SKM-1 (cell line): ENCODE data around the gene RBM23.

ENCODE experiments used
- DNase-seq: peaks from one replicate; lab custom pipeline; 2025; ENCODE audit not compliant: unreplicated experiment; lab: John Stamatoyannopoulos, UW

The RBM23 gene

GRCh38 chr14:22845103-22845394 is 73.9 kb downstream of the RBM23 start:
- no peak for DNase-seq

DNA sequence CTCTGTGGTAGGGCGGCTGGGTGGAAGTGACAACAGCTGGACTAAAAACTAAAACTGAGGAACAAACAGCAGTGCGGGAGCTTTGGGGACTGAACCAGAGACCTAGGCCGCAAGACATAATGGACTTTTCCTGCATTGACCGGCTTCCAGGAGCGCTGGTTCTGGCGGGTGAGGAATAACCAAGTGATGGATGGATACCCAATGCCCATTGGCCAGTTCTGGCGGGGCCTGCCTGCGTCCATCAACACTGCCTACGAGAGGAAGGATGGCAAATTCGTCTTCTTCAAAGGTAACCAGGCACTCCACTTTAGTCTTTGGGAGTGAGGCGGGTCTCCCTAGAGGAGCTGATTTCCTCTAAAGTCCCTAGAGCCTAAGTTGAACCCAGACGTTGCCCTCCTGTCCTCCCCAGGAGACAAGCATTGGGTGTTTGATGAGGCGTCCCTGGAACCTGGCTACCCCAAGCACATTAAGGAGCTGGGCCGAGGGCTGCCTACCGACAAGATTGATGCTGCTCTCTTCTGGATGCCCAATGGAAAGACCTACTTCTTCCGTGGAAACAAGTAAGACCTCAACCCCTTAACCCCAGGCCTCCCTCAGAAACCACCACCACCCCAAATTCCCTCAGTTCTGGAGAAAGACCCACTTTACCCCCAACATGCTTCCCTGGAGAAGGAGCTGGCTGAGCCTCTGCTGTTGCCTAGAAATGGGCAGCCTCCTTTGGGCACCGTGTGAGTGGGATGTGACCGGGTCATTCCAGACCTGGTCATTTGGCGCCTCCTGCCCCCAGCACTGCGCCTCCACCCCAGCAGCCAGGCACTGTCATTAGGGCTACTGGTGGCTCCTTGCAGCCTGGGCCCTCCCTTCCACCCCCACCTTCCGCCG is 74.5 kb downstream of the RBM23 start:
- no peak for DNase-seq
